Erythroblast (primary cell): ENCODE data around the gene PSAPL1.

Experiments used
- GATA1 ChIP-seq: IDR thresholded peaks from 2 replicates; pipeline ENCODE4 v1.6.1; 2011; ENCODE audit warnings: low read depth, mild to moderate bottlenecking, control low read depth, low read length, moderate library complexity
- POLR2A ChIP-seq: IDR thresholded peaks from 2 replicates; pipeline ENCODE4 v1.6.1; 2011; ENCODE audit warnings: mild to moderate bottlenecking, low read length

DNA sequence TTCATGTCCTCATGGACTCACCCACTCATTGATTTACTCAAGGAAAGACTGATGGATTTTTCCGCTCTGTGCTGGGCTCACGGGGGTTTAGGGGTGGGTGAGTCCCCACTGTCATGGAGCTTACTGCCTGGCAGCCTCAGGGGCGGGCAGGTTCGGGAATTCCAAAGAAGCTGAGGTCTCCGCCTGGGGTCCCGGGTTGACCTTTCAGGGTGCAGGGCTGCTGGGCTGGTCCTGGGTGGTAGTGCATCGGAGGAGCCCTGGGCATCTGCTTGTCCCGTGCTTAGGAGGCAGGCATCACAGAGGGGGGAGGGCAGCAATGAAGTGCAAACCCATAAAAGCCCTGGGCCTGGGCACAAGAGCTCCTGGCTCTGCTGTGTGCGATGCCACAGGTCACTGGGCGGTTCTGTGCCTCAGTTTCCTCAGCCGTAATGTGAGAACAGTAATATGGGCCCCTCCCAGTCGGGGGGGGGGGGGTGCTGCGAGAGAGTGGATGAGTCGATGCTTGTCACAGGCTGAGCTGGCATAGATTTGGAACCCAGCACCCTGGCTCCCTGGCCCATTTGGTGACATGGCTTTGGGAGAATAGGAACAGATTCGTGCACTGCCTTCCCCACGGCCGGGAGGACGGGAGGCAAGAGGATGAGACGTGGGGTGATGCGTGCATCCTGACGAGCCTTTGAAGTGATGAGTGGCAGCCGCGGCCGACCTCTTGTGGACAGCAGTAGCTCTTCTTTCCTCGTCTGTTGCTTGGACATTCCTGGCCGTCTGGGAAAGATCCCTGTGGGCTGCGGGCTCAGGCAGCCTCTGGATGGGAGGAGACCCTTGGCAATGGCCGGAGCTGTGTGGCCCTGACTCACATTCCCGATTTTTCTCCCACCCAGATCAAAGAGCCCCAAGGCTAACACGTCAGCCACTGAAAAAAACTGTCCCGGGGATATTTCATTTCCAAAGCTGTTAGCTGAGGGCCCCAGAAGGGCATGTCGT, 42.0 kb downstream of the PSAPL1 start:
- TF ChIP-seq POLR2A (no peak), GATA1 (no peak)
